HepG2 (cell line): ENCODE measurements around the gene TUBA4A. TPM values are rescaled to one million over a fixed set of nuclear protein-coding genes. Genes with fewer than 3 reads are reported as not detected.
A peak's percentile ranks its signal among the peaks of the same experiment; 100 is the strongest.

Source experiments
- AKAP8 ChIP-seq: sonication (generic); formaldehyde crosslinking; IDR thresholded peaks from 2 replicates; pipeline ENCODE4 v1.5.1; 2020; ENCODE audit warnings: mild to moderate bottlenecking, missing genetic modification reagents
- ATF7-NPFF ChIP-seq: sonication (generic); formaldehyde crosslinking; IDR thresholded peaks from 2 replicates; pipeline ENCODE4 v1.8.1; 2023; ENCODE audit warnings: mild to moderate bottlenecking, low read depth, missing genetic modification reagents, moderate library complexity
- ELK4 ChIP-seq: sonication (generic); formaldehyde crosslinking; IDR thresholded peaks from 2 replicates; pipeline ENCODE4 v1.9.0; 2021; ENCODE audit warnings: missing genetic modification reagents, borderline replicate concordance
- GZF1 ChIP-seq: sonication (generic); formaldehyde crosslinking; IDR thresholded peaks from 2 replicates; pipeline ENCODE4 v1.5.1; 2020; ENCODE audit warnings: mild to moderate bottlenecking, missing genetic modification reagents
- JARID2 ChIP-seq: sonication (generic); formaldehyde crosslinking; IDR thresholded peaks from 2 replicates; pipeline ENCODE4 v1.8.1; 2023; ENCODE audit warnings: missing genetic modification reagents, inconsistent platforms; ENCODE audit not compliant: insufficient replicate concordance
- KDM4B ChIP-seq: sonication (generic); formaldehyde crosslinking; IDR thresholded peaks from 2 replicates; pipeline ENCODE4 v1.4.0; 2020; ENCODE audit warnings: missing genetic modification reagents
- MAF1 ChIP-seq: sonication (generic); formaldehyde crosslinking; IDR thresholded peaks from 2 replicates; pipeline ENCODE4 v1.5.0; 2020; ENCODE audit warnings: missing genetic modification reagents, borderline replicate concordance
- MED8 ChIP-seq: sonication (generic); formaldehyde crosslinking; IDR thresholded peaks from 2 replicates; pipeline ENCODE4 v1.8.1; 2023; ENCODE audit warnings: mild to moderate bottlenecking, missing genetic modification reagents; ENCODE audit not compliant: insufficient replicate concordance
- MTF1 ChIP-seq: sonication (generic); formaldehyde crosslinking; IDR thresholded peaks from 2 replicates; pipeline ENCODE4 v1.5.0; 2020; ENCODE audit warnings: missing genetic modification reagents
- NFKB2 ChIP-seq: sonication (generic); formaldehyde crosslinking; IDR thresholded peaks from 2 replicates; pipeline ENCODE4 v1.4.0; 2020; ENCODE audit warnings: missing genetic modification reagents, borderline replicate concordance
- RBAK ChIP-seq: sonication (generic); formaldehyde crosslinking; IDR thresholded peaks from 2 replicates; pipeline ENCODE4 v1.5.1; 2020; ENCODE audit warnings: mild to moderate bottlenecking, missing genetic modification reagents
- RBM39 ChIP-seq: fragments of 200-400 bp; formaldehyde crosslinking; IDR thresholded peaks from one replicate; pipeline ENCODE4 v1.6.1; 2018; ENCODE audit warnings: antibody characterized with exemption, mild to moderate bottlenecking, low read depth, low read length; ENCODE audit not compliant: poor library complexity, severe bottlenecking
- SMAD9 ChIP-seq: sonication (generic); formaldehyde crosslinking; IDR thresholded peaks from 2 replicates; pipeline ENCODE4 v1.5.1; 2020; ENCODE audit warnings: mild to moderate bottlenecking, missing genetic modification reagents
- STAT5B ChIP-seq: sonication (generic); formaldehyde crosslinking; IDR thresholded peaks from 2 replicates; pipeline ENCODE4 v1.4.0; 2020; ENCODE audit warnings: missing genetic modification reagents
- TCF12 ChIP-seq, 2 experiments: fragments of 450-650 bp in 1 of 2; sonication (generic) in 1 of 2; formaldehyde crosslinking in 1 of 2; IDR thresholded peaks; 2 replicates each; pipeline versions ENCODE4 v1.6.1 to v1.8.0; 2017 to 2022; ENCODE audit warnings: antibody characterized with exemption in 1 of 2, mild to moderate bottlenecking in 1 of 2, missing genetic modification reagents in 1 of 2, moderate library complexity in 1 of 2
- ZFP82 ChIP-seq: sonication (generic); formaldehyde crosslinking; IDR thresholded peaks from 2 replicates; pipeline ENCODE4 v1.5.1; 2020; ENCODE audit warnings: mild to moderate bottlenecking, missing genetic modification reagents, borderline replicate concordance
- ZNF20 ChIP-seq: sonication (generic); formaldehyde crosslinking; IDR thresholded peaks from 2 replicates; pipeline ENCODE4 v1.4.0; 2020; ENCODE audit warnings: mild to moderate bottlenecking, moderate library complexity, missing genetic modification reagents
- ZNF382 ChIP-seq: sonication (generic); formaldehyde crosslinking; IDR thresholded peaks from 2 replicates; pipeline ENCODE4 v1.5.0; 2020; ENCODE audit warnings: missing genetic modification reagents, mild to moderate bottlenecking, borderline replicate concordance
- ZNF383 ChIP-seq: sonication (generic); formaldehyde crosslinking; IDR thresholded peaks from 2 replicates; pipeline ENCODE4 v1.4.0; 2020; ENCODE audit warnings: missing genetic modification reagents, mild to moderate bottlenecking, borderline replicate concordance
- ZNF674 ChIP-seq: sonication (generic); formaldehyde crosslinking; IDR thresholded peaks from 2 replicates; pipeline ENCODE4 v1.5.0; 2020; ENCODE audit warnings: low read depth, mild to moderate bottlenecking, missing genetic modification reagents
- ZNF850 ChIP-seq: sonication (generic); formaldehyde crosslinking; conservative IDR thresholded peaks from 2 replicates; pipeline ENCODE4 v1.9.0; 2021; ENCODE audit warnings: mild to moderate bottlenecking, missing genetic modification reagents
- polyA plus RNA-seq, 8 experiments: library from polyadenylated mRNA; depleted of rRNA in 3 of 8; stranded (reverse) in 7 of 8; unstranded in 1 of 8; fragments of >200 nt; fragmentation: Illumina TruSeq in 4 of 8; extraction: Trizol in 4 of 8; gene quantifications; 2 replicates each; pipeline versions ENCODE4 v1.2.1 to v1.2.3, GENCODE V29; 2011 to 2016; ENCODE audit warnings: low read depth in 4 of 8, missing spikeins in 1 of 8, mixed read lengths in 1 of 8; ENCODE audit not compliant: insufficient read depth in 1 of 8
- total RNA-seq, 5 experiments: library from RNA; depleted of rRNA; stranded (reverse); fragments of >200 nt; fragmentation: Illumina TruSeq; extraction: Trizol; gene quantifications; 2 replicates each; pipeline ENCODE4 v1.2.3, GENCODE V29; 2016; ENCODE audit warnings: low read depth in 1 of 5
- TF ChIP-seq, protein P1 (sequence below): sonication (generic); formaldehyde crosslinking; IDR thresholded peaks from 2 replicates; pipeline ENCODE4 v1.4.0; 2020; ENCODE audit warnings: missing genetic modification reagents
- TF ChIP-seq, protein P2 (sequence below): IDR thresholded peaks from 2 replicates; pipeline ENCODE4 v1.6.1; 2016; ENCODE audit warnings: mild to moderate bottlenecking
- TF ChIP-seq, protein P3 (sequence below): sonication (generic); formaldehyde crosslinking; IDR thresholded peaks from 2 replicates; pipeline ENCODE4 v1.5.0; 2020; ENCODE audit warnings: mild to moderate bottlenecking, missing genetic modification reagents

The TUBA4A gene
- total and polyA plus RNA-seq, 2 of the 13 experiments (the other 11 are each of a cell fraction or from before 2014, with no cell fraction given): 1.3 to 12.7 TPM

DNA sequence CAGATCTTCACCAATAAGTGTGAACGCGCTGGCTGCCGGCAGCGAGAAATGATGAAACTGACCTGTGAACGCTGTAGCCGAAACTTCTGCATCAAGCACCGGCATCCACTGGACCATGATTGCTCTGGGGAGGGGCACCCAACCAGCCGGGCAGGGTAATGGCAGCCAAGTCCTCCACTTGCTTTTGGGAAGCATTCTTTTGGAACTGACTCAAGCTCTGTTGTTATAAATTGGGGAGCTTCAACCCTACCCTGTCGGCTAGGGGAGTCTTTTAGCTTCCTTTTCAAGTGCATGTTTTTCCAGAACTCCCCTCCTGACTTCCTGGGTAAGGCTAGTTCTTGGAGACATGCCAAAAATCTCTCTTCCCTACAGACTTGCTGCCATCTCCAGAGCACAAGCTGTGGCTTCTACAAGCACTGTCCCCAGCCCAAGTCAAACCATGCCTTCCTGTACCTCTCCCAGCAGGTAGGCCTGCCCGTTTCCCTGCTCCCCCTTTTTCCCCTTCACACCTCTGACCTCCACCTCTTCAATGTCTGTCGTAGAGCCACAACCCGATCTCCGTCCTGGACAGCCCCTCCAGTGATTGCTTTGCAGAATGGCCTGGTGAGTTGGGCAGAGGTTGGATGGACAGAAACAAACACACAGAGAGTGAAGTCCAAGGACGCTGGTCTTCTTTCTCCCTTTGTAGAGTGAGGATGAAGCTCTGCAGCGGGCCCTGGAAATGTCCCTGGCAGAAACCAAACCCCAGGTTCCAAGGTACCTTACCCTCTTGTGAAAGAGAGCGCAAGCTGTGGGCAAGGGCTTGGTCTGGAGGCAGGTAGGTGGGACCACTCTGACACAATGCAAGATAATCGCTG is 45.6 kb downstream of the TUBA4A start (continued):
- TF ChIP-seq MED8 (CRISPR knock-in tag): no peak
- TF ChIP-seq MTF1: no peak
- no peak for TF ChIP-seq ZFP82 (CRISPR knock-in tag)
- no peak for TF ChIP-seq ATF7-NPFF (CRISPR knock-in tag)
- TF ChIP-seq SMAD9: no peak
- peak; percentile 80; the same call in 1 of the 2 replicates for TF ChIP-seq ZNF383 (CRISPR knock-in tag)
- peak; percentile 71 for TF ChIP-seq JARID2 (CRISPR knock-in tag)
- TF ChIP-seq, protein P1, sequence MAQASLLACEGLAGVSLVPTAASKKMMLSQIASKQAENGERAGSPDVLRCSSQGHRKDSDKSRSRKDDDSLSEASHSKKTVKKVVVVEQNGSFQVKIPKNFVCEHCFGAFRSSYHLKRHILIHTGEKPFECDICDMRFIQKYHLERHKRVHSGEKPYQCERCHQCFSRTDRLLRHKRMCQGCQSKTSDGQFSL (CRISPR knock-in tag): 0 out of 2 replicates have a peak, but pooled peaks have one; percentile 45
- TF ChIP-seq KDM4B: no peak; the same call in 1 of the 2 replicates
- no peak for TF ChIP-seq MAF1
- TF ChIP-seq TCF12 (IDR thresholded peaks at IDR 0.05): no peak
- TF ChIP-seq TCF12 (CRISPR knock-in tag; IDR thresholded peaks at IDR 0.05): no peak
- TF ChIP-seq ZNF674 (CRISPR knock-in tag): no peak
- TF ChIP-seq, protein P2, sequence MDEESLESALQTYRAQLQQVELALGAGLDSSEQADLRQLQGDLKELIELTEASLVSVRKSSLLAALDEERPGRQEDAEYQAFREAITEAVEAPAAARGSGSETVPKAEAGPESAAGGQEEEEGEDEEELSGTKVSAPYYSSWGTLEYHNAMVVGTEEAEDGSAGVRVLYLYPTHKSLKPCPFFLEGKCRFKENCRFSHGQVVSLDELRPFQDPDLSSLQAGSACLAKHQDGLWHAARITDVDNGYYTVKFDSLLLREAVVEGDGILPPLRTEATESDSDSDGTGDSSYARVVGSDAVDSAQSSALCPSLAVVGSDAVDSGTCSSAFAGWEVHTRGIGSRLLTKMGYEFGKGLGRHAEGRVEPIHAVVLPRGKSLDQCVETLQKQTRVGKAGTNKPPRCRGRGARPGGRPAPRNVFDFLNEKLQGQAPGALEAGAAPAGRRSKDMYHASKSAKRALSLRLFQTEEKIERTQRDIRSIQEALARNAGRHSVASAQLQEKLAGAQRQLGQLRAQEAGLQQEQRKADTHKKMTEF (CRISPR knock-in tag): peak; percentile 56
- TF ChIP-seq STAT5B (CRISPR knock-in tag): 0 out of 2 replicates have a peak, but pooled peaks have one; percentile 58
- TF ChIP-seq GZF1 (CRISPR knock-in tag): no peak
- no peak for TF ChIP-seq RBM39
- TF ChIP-seq AKAP8 (CRISPR knock-in tag): 0 out of 2 replicates have a peak, but pooled peaks have one; percentile 40
- TF ChIP-seq ELK4 (CRISPR knock-in tag): no peak
- no peak for TF ChIP-seq ZNF382 (CRISPR knock-in tag)
- no peak for TF ChIP-seq ZNF850 (CRISPR knock-in tag)
- TF ChIP-seq, protein P3, sequence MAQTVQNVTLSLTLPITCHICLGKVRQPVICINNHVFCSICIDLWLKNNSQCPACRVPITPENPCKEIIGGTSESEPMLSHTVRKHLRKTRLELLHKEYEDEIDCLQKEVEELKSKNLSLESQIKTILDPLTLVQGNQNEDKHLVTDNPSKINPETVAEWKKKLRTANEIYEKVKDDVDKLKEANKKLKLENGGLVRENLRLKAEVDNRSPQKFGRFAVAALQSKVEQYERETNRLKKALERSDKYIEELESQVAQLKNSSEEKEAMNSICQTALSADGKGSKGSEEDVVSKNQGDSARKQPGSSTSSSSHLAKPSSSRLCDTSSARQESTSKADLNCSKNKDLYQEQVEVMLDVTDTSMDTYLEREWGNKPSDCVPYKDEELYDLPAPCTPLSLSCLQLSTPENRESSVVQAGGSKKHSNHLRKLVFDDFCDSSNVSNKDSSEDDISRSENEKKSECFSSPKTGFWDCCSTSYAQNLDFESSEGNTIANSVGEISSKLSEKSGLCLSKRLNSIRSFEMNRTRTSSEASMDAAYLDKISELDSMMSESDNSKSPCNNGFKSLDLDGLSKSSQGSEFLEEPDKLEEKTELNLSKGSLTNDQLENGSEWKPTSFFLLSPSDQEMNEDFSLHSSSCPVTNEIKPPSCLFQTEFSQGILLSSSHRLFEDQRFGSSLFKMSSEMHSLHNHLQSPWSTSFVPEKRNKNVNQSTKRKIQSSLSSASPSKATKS (CRISPR knock-in tag): no peak
- TF ChIP-seq NFKB2: 0 out of 2 replicates have a peak, but pooled peaks have one; percentile 25
- TF ChIP-seq ZNF20 (CRISPR knock-in tag): no peak
- TF ChIP-seq RBAK (CRISPR knock-in tag): no peak
